Stimulated activated CD8-positive, alpha-beta memory T cell treated with anti-CD3 and anti-CD28 coated beads, Interleukin-15, amount 100 ng/mL, for 1 hour (primary cell): ENCODE results near the gene BRD4.

Source experiments
- DNase-seq: peaks from one replicate; pipeline ENCODE4 v3.0.0-alpha.2; 2020; ENCODE audit warnings: low read depth

The BRD4 gene

DNA sequence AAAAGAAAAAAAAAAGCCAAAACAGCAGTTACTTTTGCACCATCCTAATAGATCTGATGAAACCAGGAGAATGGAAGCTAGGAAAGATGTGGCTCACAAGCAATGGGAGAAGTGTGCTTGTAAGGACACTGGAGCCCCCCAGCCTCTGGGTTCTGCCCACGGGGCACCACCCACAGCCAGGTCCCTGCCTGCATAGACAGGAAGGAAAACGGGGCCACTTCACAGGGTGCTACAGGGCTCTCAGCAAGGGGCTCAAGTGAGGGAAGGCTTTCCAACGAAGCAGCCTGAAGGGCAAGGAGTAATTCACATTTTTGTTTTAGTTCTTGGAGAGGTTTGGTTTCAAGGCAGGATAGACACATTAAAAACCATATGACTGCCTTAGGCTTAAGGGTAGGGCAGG lies 42.7 kb downstream of the BRD4 start:
- no peak for DNase-seq

DNA sequence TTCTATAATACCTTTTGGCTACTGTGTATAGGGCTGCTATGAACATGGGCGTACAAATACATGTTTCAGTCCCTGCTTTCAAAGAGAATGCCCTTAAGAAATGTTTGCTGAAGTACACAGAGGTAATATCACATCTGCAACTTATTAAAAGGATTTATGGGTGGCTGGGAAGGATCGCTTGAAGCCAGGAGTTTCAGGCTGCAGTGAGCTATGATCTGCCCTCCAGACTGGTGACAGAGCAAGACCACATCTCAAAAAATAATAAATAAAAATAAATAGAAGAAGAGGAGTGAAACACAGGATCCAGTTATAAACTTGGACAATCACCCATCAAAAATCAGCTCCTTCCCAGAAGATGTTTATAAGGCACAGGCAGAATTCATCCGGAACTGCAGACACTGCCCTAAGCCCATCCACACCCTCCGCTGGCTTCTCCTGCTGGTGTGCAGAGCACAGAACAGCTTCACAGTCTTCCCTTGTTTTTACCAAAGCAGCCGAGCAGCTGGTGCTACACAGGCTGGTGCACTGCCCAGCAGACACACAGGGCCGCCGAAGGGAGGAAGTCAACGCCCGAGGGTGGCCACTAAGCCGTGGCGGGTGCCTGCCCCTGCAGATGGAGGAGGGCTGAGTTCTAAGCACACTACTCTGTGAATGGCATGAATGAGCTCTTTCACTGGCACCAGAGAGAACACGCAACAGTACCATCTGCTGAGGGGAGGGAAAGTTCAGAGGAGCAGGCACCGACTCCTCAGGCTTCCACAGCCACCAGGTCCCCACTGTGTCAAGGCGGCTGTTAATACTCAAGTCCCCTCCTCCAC lies 44.0 kb downstream of the BRD4 start:
- DNase-seq: no peak

DNA sequence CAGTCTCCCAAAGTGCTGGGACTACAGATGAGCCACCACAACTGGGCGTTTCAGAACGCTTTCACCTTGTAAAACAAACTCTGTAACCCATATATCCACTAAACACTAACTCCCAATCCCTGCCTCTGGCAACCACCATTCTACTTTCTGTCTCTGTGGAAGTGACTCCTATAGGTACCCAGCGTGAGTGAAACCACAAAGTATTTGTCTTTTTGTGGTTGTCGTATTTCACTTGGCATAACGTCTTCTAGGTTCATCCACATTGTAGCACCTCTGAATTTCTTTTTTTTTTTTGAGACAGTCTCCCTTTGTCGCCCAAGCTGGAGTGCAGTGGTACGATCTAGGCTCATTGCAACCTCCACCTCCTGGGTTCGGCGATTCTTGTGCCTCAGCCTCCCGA lies 44.8 kb downstream of the BRD4 start:
- DNase-seq: no peak

DNA sequence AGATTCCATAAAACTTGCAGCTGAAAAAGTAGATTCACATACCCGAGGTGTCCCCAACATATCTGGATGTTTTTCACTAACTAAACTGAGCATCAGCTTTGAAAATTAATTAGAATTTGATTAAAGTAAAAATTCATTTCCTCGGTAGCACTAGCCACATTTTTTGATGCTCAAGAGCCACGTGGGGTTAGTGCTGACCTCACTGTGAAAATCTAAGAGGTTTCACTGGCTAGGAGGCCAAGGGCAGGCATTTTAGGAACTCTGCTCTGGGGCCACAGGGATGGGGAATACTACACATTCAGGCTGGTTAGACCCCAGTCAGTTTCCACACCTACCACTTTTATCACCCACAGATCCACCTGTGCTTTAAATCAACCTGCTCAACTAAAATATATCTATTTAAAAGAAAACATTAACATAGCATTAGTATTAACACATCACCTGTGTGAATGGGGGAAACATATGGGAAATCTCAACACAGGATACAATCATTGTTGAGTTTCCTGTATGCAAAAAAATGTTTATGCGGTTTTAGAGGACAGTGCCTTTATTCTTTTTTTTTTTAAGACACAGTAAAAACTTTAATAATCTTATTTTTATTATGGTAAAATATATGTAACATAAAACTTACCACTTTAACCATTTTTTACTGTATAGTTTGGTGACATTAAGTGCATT lies 45.5 kb downstream of the BRD4 start:
- DNase-seq: no peak

DNA sequence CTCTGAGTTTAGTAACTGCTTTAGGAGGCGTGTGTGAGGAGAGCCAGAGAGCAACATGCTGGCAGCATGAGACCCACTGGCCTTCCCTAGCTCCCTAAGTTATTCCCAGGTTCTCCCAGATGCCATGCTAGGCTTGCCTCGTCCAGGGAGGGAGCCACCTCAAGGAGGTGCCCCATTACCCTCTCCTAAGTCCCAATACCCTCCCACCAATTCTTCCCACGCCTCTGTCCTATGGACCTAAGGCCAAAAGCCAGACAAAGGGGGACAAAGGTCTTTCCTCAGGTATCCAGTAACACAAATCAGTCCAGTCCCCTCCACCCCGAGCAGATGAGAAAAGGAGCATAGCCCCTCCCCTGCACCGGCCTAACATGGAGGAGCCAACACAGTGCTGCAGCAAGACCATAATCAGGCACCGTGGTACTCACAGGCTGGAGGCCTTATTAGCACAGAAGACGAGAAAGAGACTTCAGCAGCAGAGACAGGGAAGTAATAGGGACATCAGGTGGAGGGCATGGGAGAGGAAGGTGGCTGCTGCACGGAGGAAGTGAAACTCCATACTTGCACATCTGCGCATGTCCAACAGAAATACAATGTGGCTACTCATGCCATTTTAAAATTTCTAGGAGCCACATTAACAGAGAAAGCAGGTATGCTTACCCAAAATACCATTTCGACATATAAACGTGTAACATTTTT lies 46.3 kb downstream of the BRD4 start:
- DNase-seq: no peak

DNA sequence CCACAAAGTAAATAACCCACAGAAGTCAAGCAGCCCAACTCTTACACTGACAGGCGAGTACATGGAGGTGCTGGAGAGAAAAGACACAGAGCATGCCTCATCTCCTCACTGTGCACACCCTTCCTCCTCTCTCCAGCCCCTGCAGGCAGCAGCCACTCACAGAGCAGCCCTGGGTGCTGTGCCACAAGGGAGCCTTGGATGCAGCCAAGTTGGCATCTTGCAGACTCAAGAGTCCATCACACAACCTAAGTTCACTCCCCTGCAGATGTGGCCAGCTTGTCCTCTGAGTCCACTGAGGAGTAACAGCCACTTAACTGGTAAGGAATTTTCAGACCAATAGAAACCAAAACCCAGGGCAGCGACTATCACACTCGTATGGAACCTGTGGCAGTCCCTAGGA lies 47.4 kb downstream of the BRD4 start:
- DNase-seq: no peak

DNA sequence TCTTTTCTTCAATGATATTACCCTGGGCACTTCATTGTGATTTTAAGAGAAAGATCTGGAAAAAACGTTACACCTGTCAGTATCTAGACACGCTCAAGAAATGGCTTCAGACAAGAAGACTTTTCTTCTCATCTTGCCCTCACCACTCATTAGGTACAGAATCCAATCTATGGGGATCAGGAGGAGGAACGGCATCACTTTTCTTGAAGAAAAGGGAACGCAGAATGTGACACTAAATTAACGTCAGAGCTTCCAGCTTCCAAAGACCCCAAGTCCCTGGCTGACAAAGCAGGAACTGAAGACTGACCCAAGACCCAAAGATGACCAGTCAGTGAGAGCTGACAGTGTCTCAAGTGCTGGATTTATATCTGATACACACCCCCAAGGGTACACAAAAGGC lies 48.2 kb downstream of the BRD4 start:
- no peak for DNase-seq

DNA sequence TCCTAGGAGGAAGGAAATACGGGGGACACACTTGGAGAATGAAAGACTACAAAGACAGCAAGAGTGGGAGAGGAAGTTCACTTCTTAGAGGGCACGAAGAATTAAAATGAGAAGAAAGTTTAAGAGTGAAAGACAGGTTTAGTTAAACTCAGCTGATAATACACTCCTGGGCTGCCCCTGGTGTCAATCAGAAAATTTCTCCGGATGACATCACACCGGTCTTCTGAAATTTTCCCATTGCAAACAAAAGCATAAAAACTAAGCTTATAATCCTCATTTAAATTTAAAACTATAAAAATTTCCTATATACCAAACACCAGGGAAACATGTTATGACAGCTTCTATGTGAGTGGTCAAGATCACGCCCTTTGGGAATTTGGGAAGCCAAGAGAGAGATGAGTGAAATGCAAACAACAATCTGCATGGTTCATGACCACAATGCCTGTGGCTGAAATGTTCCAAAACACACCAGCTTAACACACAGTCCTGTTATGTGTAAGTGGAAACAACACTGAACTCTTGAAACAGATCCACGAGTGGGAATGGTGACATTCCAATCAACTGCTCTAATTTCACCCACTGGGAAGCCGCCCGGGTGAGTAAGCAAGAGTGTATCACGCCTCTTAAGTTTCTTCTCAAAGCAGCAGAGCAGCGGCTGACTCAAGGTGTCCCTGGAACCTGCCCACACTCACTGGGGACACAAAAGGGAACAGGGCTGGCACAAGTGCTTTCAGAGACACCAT lies 49.0 kb downstream of the BRD4 start:
- no peak for DNase-seq

DNA sequence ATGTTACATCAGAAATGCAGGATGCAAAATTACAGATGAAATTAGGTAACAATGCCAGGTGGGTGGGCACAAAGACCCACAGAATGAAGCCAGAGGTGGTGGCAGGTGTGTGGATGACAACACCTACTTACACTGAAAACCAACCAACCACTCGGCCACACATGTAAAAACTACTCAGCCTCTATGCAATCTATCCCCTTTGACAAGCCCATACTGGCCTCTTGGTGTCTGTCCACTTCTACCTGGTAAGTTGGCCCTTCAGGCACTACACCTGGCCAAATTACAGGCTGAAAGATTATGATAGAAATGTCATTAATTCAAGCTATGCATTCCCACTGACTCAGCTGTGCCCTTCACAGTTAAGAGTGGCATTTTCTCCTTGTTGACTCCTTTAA lies 50.0 kb downstream of the BRD4 start:
- DNase-seq: no peak

DNA sequence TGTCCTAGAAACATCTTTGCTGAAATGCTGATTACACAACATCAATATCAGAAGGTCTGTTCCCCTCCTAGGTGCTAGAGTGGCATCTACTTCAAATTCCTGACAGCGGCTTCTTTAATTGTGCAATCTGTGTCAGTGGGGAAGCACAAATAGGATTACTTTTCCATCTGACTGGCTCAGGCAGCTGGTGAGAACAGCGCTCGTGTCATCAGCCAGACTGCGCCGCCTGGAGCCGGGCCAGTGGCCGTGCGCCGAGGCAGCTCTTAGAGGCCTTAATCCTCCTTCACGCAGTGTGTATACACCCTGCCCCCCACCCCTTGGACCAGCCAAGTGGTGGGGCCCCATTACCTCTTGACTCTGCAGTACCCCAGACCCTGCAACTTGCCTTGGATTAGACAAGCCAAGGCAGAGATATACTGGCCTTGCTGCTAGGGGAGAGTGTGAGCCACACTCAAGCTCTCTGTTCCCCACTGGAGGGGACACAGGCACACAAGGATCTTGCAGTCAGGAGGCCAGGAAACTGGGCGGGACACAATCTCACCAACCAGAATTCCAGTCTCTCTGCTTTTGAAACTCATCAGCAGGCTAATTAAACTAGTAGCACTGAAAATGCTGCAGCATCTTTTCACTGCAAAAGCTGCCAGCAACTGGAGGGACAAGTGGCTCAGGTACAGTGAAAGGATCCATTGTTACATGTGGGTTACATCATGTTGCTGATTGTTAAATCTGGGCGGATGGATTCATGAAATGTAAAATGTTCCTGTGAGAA lies 51.2 kb downstream of the BRD4 start:
- no peak for DNase-seq

DNA sequence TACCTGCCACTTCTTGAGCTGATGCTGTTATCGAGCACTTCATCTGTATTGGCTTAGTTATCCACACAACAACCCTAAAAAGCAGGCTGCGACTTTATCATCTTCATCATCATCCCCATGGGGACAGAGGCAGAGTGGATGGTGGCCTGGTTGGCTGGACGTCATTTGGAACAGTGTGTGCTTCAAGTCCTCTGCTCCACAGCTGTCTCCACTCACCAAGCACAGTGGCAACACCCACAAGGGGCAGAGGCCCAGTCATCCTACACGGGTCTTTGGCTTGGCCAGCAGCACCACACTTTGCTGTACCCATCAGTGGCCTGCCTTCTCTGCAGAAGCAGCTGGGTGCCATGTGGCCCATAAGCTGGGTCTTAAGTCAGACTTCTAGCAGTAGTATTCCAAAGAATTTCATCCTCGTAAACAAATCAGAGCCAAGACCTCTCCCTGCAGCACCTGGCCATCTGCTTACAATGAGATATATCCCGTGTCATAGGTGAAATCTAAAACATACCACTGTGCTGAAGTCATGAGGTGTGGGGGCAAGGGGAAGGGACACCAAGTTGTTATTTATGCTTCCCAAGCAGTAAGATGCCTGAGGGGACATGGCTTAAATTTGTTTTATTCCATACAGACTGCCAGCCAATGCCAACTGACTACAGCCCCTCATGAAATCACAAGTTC lies 52.2 kb downstream of the BRD4 start:
- no peak for DNase-seq

DNA sequence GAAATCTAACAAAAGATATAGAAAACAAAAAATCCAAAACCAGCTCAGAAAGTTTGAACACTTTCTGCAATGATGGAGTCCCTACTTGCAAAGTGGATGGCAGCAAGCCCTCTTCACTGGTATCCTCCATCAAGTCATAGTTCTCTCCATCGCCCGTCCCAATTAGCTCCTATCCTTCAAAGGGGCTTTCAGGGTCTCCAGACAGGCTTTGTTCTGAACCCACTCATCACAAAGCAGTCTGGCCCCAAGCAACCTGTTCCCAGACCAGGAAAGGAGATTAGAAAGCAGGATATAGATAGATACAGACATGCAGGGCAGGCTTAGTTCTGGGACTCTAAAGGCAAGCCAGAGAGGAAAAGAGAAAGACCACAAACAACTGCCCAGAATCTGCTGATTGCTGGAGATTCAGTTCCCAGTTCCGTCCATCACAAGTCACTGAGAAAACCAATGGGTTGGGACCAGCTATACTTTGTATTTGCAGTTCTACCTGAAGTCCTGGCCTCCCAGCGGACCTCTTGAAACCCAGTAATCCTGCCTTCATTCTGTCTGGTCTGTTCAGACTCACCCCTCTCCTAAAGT lies 52.9 kb downstream of the BRD4 start:
- DNase-seq: no peak

DNA sequence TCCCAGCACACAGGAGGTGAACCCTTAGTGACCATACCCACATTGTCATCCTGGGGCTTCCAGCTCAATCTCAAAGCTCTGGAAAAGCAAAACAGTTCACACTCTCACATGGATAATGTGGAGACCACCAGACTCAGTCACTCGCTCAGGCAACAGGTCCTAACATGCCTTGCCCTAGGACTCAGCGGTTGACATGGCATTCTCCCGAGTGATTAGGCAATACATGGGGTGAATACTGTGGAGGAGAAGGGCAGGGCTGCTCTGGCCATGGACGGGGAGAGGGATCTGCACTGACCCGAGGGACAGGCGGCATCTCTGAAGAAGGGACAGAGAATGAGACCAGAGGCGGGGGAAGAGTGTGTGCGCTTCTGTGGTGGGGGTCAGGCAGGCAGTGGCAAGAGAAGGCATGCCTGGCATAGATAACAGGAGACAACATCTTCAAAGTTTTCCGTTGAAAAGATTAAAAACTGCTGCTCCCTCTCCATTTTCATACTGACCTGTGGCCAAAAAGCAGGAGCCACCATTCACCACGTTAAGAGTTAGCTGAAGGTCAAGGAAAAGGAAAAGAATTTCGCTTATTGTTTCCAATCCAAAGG lies 55.6 kb downstream of the BRD4 start:
- no peak for DNase-seq

DNA sequence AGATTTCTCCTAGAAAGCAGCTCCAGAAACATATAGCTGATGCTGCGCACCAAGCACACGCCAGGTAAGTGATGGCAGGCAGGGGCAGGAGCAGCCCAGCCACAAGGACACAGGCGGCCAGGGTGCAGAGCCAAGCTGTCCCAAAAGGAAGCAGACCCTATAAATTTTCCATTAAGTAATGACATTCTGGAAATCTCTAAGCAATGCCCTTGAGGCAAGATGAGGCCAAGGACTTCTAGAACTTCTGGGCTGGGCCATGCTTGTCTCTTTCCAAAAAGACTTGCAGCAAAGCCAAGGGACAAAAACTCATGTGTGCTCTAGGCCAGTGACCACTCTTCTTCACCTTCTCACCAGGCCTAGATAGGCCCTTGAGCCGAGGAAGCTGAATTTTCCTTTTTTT lies 57.9 kb downstream of the BRD4 start:
- no peak for DNase-seq

DNA sequence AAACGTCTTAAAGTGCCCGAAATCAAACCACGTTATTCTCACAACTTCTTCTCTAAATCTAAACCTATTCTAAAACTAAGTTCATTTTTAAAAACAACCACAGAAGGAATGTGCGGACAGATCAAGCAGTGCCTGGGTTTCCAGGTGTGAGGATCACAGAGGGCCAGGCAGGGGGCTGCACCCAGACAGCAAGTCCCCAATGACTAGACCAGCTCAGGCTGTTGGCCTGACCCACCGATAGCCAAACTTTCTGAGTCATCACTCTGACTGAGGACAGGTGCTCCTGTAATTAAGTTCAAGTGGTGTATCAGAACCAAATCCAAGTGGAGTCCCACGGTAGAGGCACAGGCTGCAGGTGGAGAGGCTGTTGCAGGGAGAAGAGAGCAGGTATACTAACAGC lies 62.5 kb downstream of the BRD4 start:
- DNase-seq: no peak

DNA sequence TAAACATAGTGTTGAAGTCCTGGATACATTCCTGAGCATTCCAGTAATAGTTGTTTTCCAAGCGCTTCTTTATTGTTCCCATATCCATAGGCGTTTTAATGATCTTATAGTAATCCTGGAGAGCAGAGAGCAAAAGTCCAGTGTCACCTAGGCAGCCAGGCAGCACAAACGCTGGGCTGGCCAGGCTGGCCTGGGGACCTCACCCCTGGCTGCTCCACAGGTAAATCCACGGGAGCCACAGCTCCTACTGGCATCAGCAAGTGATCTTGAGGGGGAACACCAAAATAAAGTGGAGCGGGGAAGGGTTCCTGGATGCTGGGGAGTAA lies 63.4 kb downstream of the BRD4 start:
- DNase-seq: no peak

DNA sequence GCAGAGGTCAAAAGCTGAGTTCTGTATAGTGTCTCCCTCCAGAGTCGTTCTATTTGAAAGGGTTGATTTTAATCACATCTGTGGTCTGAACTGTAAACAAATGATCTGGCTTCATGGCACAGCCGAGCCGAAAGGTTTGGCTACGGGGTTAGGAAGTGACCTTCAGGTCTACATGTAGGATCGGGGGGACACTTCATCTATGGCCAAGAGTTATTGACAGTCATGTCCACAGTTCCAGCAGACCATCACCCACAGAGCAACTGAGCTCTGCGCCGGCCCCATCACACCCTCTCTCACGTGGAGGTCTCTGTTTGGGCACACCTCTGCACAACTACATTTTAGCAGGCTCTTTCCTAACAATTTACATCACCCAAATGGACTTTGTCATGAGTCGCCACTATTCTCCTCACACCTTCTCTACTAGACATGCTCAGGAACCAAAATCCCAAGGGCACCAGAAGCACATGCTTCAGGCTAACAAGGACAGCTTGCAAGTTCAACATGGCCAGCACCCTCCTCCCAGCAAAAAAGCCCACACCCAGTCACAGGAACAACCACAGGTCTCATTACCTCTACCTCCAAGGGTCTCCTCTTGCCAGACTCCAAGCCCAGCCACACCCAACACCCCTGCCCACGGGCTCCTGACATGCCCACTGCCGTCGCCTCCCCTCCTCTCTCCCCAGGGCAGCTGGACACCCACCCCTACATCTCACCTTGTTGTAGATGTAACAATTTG lies 64.0 kb downstream of the BRD4 start:
- no peak for DNase-seq

DNA sequence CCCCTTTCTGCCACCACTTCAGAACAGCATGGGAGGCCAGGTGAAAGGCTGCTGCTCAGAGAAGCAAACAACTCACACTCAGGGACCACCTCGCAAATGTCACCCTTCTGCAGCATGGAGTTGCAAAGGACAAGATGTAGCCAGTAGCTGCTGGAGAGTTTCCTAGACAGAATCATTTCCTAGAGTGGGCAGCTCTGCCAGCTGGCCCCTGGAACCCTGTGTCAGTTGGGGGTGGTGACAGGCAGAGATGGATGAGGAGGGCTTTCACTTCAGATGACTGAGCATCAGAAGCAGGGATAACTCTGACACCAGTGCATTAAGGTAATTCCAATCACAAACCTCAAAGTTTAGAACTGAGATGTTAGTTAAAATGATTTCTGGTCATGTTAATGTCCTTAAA lies 65.7 kb downstream of the BRD4 start:
- DNase-seq: no peak

DNA sequence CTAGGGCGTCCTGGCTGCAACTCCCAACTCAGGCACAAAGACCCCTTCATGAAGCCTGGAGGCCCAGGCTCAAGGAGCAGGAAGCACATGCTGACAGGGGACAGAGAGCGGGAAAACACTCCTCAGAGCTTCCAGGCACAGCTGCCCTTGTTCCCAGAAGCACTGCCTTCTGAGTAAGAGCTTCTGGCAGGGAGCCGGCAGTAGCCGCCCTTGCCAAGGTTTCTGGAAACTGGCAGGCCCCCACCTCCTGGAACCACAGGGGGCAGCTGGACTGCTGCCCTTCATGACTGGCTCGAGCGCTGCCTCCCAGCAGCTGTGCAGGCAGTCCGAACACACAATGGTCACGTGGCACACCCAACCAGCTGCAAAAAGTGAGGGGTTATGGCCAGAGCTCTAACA lies 66.5 kb downstream of the BRD4 start:
- no peak for DNase-seq
